Astrocyte (in vitro differentiated cells and primary cell): ENCODE measurements around the gene ABHD12. TPM values are rescaled to one million over a fixed set of nuclear protein-coding genes. Genes with fewer than 3 reads are reported as not detected.

Source experiments
- DNase-seq: peaks from one replicate; pipeline ENCODE4 v3.0.0-alpha.2; 2010; ENCODE audit warnings: low read depth
- FAIRE-seq: peaks from 2 replicates; lab custom pipeline; 2011; peaks lifted over from hg19 to GRCh38; lab: Jason Lieb, UNC
- H2AFZ ChIP-seq: 2 replicates; pipeline ENCODE4 v1.6.0; 2012; ENCODE audit warnings: low read depth, low read length, inconsistent platforms
- H3K27ac ChIP-seq: 2 replicates; pipeline ENCODE4 v1.5.1; 2011; ENCODE audit warnings: low read depth, low read length, inconsistent platforms
- H3K27me3 ChIP-seq: 2 replicates; pipeline ENCODE4 v1.6.0; 2011; ENCODE audit warnings: low read length, inconsistent platforms; ENCODE audit not compliant: insufficient read depth
- H3K36me3 ChIP-seq: 2 replicates; pipeline ENCODE4 v1.5.1; 2011; ENCODE audit warnings: low read length, inconsistent platforms; ENCODE audit not compliant: insufficient read depth
- H3K4me1 ChIP-seq: 2 replicates; pipeline ENCODE4 v1.5.1; 2011; ENCODE audit warnings: low read length, inconsistent platforms; ENCODE audit not compliant: insufficient read depth
- H3K4me2 ChIP-seq: 2 replicates; pipeline ENCODE4 v1.6.0; 2012; ENCODE audit warnings: low read length, inconsistent platforms
- H3K4me3 ChIP-seq: 2 replicates; pipeline ENCODE4 v1.5.1; 2011; ENCODE audit warnings: low read depth, mild to moderate bottlenecking, low read length, inconsistent platforms; ENCODE audit not compliant: insufficient read depth
- H3K79me2 ChIP-seq: 2 replicates; pipeline ENCODE4 v1.6.0; 2012; ENCODE audit warnings: mild to moderate bottlenecking, low read length, inconsistent platforms; ENCODE audit not compliant: insufficient read depth
- H3K9ac ChIP-seq: 2 replicates; pipeline ENCODE4 v1.6.0; 2012; ENCODE audit warnings: mild to moderate bottlenecking, low read length, inconsistent platforms
- H3K9me3 ChIP-seq: 2 replicates; pipeline ENCODE4 v1.5.1; 2012; ENCODE audit warnings: low read depth, mild to moderate bottlenecking, low read length, inconsistent platforms; ENCODE audit not compliant: insufficient read depth
- H4K20me1 ChIP-seq: 2 replicates; pipeline ENCODE4 v1.6.0; 2012; ENCODE audit warnings: low read length, inconsistent platforms; ENCODE audit not compliant: insufficient read depth
- H3K27ac Mint-ChIP-seq: one replicate; pipeline ENCODE4 v1.8.0; 2021; ENCODE audit warnings: mild to moderate bottlenecking, mixed read lengths; ENCODE audit not compliant: unreplicated experiment
- H3K27me3 Mint-ChIP-seq: one replicate; pipeline ENCODE4 v1.8.0; 2021; ENCODE audit warnings: low read depth, mixed read lengths; ENCODE audit not compliant: unreplicated experiment
- H3K36me3 Mint-ChIP-seq: one replicate; pipeline ENCODE4 v1.8.0; 2021; ENCODE audit warnings: low read depth, mixed read lengths; ENCODE audit not compliant: unreplicated experiment
- H3K4me1 Mint-ChIP-seq: one replicate; pipeline ENCODE4 v1.8.0; 2021; ENCODE audit warnings: low read depth, mixed read lengths; ENCODE audit not compliant: unreplicated experiment
- H3K4me3 Mint-ChIP-seq: one replicate; pipeline ENCODE4 v1.8.0; 2021; ENCODE audit warnings: mild to moderate bottlenecking, moderate library complexity, mixed read lengths; ENCODE audit not compliant: unreplicated experiment
- H3K9me3 Mint-ChIP-seq: one replicate; pipeline ENCODE4 v1.8.0; 2021; ENCODE audit warnings: mild to moderate bottlenecking, mixed read lengths; ENCODE audit not compliant: unreplicated experiment
- CTCF ChIP-seq: IDR thresholded peaks from 2 replicates; pipeline ENCODE4 v1.5.1; 2011; ENCODE audit warnings: low read depth, mild to moderate bottlenecking, inconsistent platforms, low read length, moderate library complexity; ENCODE audit not compliant: insufficient read depth
- EZH2 ChIP-seq: IDR thresholded peaks from 2 replicates; pipeline ENCODE4 v1.6.1; 2012; ENCODE audit warnings: mild to moderate bottlenecking, low read length, inconsistent platforms; ENCODE audit not compliant: insufficient read depth
- total RNA-seq: library from RNA; stranded (reverse); gene quantifications from 2 replicates; pipeline ENCODE4 v1.2.1, GENCODE V29; 2021

ABHD12 gene
- total RNA-seq, 1 donor from 2014 or later, result 98.1 TPM

DNA sequence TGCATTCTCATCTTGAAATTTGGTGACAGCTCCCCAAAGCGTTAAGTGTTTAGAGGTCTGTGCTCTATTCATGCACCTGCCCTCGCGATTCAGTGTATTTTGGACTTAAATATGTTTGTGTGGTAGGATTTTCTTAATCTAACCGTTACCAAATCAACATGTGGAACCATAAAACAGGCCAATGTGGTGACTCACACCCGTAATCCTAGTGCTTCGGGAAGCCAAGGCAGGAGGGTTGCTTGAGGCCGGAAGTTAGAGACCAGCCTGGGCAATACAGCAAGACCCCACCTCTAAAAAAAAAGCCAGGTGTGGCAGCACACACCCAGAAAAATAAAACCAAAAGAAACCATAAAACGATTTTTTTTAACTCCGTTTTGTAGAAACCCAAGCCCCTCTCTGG lies 111.2 kb downstream of the ABHD12 start:
- Histone ChIP-seq H4K20me1 (peaks cover 54% of the 10 kb centered on the region), H3K9me3 (no peaks in the 10 kb centered on the region), H3K79me2 (peaks cover 13% of the 10 kb centered on the region), H3K9ac (no peak overlapping the region), H3K4me3 (no peak overlapping the region), H3K27ac (no peak overlapping the region), H2AFZ (no peak overlapping the region), H3K4me2 (no peak overlapping the region), H3K27me3 (no peaks in the 10 kb centered on the region), H3K4me1 (no peaks in the 10 kb centered on the region), H3K36me3 (peaks cover 27% of the 10 kb centered on the region)
- Mint-ChIP-seq H3K4me1 (no peaks in the 10 kb centered on the region), H3K27me3 (no peaks in the 10 kb centered on the region), H3K27ac (no peak overlapping the region), H3K36me3 (peaks cover 21% of the 10 kb centered on the region), H3K9me3 (no peaks in the 10 kb centered on the region), H3K4me3 (no peak overlapping the region)
- TF ChIP-seq EZH2 (no peak), CTCF (no peak)
- DNase-seq (peak; percentile 12), FAIRE-seq (no peak)

GRCh38 chr20:25278636-25279361 lies 111.8 kb downstream of the ABHD12 start:
- TF ChIP-seq EZH2, result no peak
- TF ChIP-seq CTCF, result no peak
- peaks cover 26% of the 10 kb centered on the region for H3K36me3 ChIP-seq
- no peak overlapping the region for H2AFZ ChIP-seq
- H3K9me3 Mint-ChIP-seq, result no peaks in the 10 kb centered on the region
- H3K27ac ChIP-seq, result no peak overlapping the region
- no peaks in the 10 kb centered on the region for H3K27me3 Mint-ChIP-seq
- peaks cover 26% of the 10 kb centered on the region for H3K36me3 Mint-ChIP-seq
- H4K20me1 ChIP-seq, result peaks cover 52% of the 10 kb centered on the region
- FAIRE-seq (no peak), DNase-seq (no peak)
- no peak overlapping the region for H3K9ac ChIP-seq
- peaks cover 13% of the 10 kb centered on the region for H3K79me2 ChIP-seq
- no peak overlapping the region for H3K27ac Mint-ChIP-seq
- peaks cover 5% of the 10 kb centered on the region for H3K4me1 Mint-ChIP-seq
- H3K4me3 Mint-ChIP-seq, result no peak overlapping the region
- H3K4me3 ChIP-seq, result no peak overlapping the region
- no peaks in the 10 kb centered on the region for H3K27me3 ChIP-seq
- no peaks in the 10 kb centered on the region for H3K4me1 ChIP-seq
- H3K9me3 ChIP-seq, result no peaks in the 10 kb centered on the region
- no peak overlapping the region for H3K4me2 ChIP-seq

DNA sequence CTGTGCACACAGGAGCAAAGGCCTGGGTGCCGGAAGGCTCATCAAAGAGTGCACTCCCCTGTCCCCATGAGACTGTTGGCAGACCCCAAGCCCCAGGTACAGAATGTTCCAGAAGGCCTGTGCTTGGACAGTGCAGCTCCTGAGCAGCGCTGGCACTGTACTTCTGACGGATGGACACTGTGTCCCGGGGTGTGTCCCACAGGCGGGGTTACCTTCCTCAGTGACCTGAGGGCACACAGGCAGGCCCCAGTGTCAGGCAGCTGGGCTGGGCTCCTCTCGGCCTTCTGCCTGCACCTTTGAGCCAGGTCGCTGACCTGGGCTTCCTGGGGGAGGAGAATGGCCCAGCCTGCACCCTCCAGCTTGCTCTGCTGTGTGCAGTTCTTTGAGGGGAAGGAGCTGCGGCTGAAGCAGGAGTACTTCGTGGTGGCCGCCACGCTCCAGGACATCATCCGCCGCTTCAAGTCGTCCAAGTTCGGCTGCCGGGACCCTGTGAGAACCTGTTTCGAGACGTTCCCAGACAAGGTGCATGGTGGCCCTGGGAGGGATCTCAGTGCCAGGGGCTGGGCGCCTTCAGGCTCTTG lies 112.6 kb downstream of the ABHD12 start:
- Mint-ChIP-seq H3K4me1 (peaks cover 5% of the 10 kb centered on the region), H3K27ac (no peak overlapping the region), H3K27me3 (no peaks in the 10 kb centered on the region), H3K36me3 (peaks cover 24% of the 10 kb centered on the region), H3K4me3 (no peak overlapping the region), H3K9me3 (no peaks in the 10 kb centered on the region)
- TF ChIP-seq EZH2, result no peak
- TF ChIP-seq CTCF, result no peak
- no peak for DNase-seq
- FAIRE-seq, result no peak
- no peak overlapping the region for H3K4me2 ChIP-seq
- peaks cover 33% of the 10 kb centered on the region for H3K36me3 ChIP-seq
- H3K9me3 ChIP-seq, result no peaks in the 10 kb centered on the region
- H3K9ac ChIP-seq, result no peak overlapping the region
- H3K4me1 ChIP-seq, result no peaks in the 10 kb centered on the region
- H3K79me2 ChIP-seq, result peaks cover 19% of the 10 kb centered on the region
- H3K27ac ChIP-seq, result no peak overlapping the region
- H3K27me3 ChIP-seq, result no peaks in the 10 kb centered on the region
- no peak overlapping the region for H2AFZ ChIP-seq
- peaks cover 56% of the 10 kb centered on the region for H4K20me1 ChIP-seq
- no peak overlapping the region for H3K4me3 ChIP-seq
